WI38 (cell line): ENCODE measurements around the gene SPARC.

Experiments used
- H3K4me3 ChIP-seq: 2 replicates; pipeline ENCODE4 v1.5.1; 2011; ENCODE audit warnings: low read depth, mild to moderate bottlenecking, control low read depth, low read length
- TF ChIP-seq, protein P1 (sequence below): IDR thresholded peaks from 2 replicates; pipeline ENCODE4 v1.5.1; 2012; ENCODE audit warnings: low read depth, mild to moderate bottlenecking, control low read depth, low read length

Gene SPARC

DNA sequence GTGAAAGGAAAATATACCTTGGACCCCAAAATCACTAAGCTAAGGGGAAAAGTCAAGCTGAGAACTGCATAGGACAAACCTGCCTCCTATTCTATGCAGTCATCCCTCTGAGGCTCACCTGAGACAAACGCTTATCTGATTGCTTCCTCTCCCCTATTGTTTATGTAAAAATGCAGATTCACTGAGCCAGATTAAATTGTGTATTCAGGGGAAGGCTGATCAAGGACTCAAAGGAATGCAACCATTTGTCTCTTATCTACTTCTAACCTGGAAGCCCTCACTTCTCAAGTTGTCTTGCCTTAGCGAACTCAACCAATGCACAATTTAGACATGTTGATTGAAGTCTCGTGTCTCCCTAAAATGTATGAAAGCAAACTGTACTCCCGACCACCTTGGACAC is 13.3 kb downstream of the SPARC start:
- H3K4me3 ChIP-seq: no peak overlapping the region
- TF ChIP-seq, protein P1, sequence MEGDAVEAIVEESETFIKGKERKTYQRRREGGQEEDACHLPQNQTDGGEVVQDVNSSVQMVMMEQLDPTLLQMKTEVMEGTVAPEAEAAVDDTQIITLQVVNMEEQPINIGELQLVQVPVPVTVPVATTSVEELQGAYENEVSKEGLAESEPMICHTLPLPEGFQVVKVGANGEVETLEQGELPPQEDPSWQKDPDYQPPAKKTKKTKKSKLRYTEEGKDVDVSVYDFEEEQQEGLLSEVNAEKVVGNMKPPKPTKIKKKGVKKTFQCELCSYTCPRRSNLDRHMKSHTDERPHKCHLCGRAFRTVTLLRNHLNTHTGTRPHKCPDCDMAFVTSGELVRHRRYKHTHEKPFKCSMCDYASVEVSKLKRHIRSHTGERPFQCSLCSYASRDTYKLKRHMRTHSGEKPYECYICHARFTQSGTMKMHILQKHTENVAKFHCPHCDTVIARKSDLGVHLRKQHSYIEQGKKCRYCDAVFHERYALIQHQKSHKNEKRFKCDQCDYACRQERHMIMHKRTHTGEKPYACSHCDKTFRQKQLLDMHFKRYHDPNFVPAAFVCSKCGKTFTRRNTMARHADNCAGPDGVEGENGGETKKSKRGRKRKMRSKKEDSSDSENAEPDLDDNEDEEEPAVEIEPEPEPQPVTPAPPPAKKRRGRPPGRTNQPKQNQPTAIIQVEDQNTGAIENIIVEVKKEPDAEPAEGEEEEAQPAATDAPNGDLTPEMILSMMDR: no peak

DNA sequence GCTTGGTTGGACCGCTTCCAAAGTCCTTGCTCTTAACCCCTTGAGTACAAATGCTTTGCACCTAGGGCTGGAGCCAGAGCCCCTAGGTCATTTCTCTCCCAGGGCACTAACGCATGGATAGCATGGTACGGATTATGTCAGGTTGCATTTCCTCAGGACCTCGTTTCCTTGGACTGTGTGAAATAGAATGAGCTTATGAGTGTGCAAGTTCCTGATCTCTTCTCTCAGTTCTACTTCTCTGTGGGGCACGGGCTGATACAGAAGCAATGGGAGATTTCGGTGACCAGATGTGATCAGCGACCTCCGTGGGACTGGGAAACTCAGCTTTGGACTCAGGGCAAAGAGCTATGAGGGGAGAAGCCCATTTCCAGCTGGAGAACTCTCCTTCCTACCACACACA is 14.2 kb downstream of the SPARC start:
- TF ChIP-seq, protein P1: no peak
- H3K4me3 ChIP-seq: no peak overlapping the region

DNA sequence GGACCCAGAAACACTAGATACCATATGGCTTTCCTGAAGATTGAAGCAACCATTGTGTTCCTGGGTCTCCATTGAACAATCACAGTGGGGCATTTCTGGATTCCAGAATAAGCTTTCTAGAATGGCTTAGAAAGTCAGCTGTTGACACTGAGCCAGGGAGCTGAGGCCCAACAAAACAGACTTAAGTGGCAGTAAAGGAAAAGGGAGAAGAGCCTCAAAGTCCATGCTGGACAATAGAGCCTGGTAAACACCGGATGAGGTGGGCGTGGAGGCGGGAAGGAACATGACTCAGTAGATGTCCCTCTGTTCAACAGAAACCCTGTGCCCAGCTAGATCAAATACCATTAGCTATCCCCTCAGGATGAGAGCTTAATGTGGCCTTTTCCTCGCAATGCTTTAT is 14.8 kb downstream of the SPARC start:
- H3K4me3 ChIP-seq: no peak overlapping the region

GRCh38 chr5:151670953-151671636 is 15.6 kb downstream of the SPARC start:
- TF ChIP-seq, protein P1: no peak
- H3K4me3 ChIP-seq: no peak overlapping the region

More for the DNA sequence above, 14.8 kb downstream of the SPARC start:
- TF ChIP-seq, protein P1: no peak

DNA sequence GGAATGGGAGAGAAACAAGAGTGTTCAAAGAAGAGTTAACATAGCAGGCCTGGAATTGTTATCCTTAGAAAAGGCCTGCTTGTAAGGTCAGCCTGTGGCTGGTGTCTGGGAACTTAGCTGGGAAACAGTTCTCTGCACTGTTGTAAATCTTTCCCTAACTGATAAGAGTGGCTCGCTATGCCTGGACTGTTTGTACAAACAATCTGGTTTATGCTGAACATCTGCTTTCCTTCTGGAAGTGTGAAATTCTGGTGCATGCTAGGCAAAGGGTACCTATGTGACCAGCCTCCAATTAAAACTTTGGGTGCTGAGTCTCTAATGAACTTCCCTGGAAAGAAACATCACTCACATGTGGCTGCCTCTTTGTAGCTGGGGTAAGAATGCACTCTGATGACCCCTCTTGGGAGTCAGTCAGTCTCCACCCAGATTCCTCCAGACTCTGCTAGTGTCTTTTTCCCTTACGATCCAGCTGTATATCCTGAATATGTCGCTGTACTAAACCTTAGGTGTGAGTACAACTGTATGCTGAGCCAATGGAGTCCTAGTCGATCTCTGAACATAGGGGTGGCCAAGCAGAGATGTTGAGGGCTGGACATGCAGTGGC is 16.5 kb downstream of the SPARC start:
- TF ChIP-seq, protein P1: no peak

GRCh38 chr5:151667083-151667482 is 19.6 kb downstream of the SPARC start:
- no peak overlapping the region for H3K4me3 ChIP-seq
- TF ChIP-seq, protein P1: no peak

More for the DNA sequence above, 16.5 kb downstream of the SPARC start:
- no peak overlapping the region for H3K4me3 ChIP-seq

DNA sequence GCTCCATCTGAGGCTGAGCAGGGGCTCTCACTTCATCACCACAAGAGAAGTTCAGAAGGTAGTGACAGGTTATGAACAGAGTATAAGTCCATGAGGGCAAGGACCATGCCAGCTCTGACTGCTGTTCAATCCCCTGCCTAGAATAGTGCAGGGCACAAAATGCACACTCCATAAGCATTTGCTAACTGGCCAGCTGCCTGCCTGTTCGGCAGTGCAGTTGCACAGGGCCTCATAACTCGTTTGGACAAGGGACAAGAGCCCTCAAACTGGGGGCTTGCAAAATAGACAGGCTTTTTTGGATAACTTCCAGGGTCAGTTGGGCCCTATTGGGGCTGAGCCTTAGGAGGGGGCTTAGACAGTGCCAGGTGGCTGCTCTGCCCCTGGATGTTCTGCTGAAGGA is 21.1 kb downstream of the SPARC start:
- no peak overlapping the region for H3K4me3 ChIP-seq

More for the DNA sequence above, 21.1 kb downstream of the SPARC start:
- TF ChIP-seq, protein P1: no peak
